ENCODE results near the gene KMO. TPM values are rescaled to one million over a fixed set of nuclear protein-coding genes. Genes with fewer than 3 reads are reported as not detected.

The KMO gene
- total RNA-seq, 1 donor from 2014 or later, result not detected

- Histone ChIP-seq H2AFZ (replicated peaks) (no peak overlapping the region), H3K27me3 (no peaks in the 10 kb centered on the region), H3K27ac (no peak overlapping the region), H3K9me3 (ENCODE audit: low read depth) (no peaks in the 10 kb centered on the region), H3F3A (ENCODE audit: low read depth) (peaks cover 5% of the 10 kb centered on the region), H3K4me3 (no peak overlapping the region), H3K4me2 (no peak overlapping the region), H3K4me1 (peaks cover 3% of the 10 kb centered on the region), H4K20me1 (ENCODE audit: low read depth) (peaks cover 16% of the 10 kb centered on the region), H3K36me3 (peaks cover 7% of the 10 kb centered on the region), H3K9ac (no peak overlapping the region), H3K79me2 (ENCODE audit: low read depth) (peaks cover 66% of the 10 kb centered on the region)
- peaks cover 22% of the 10 kb centered on the region for H3K9me3 Mint-ChIP-seq
- peaks cover 5% of the 10 kb centered on the region for H3K4me1 Mint-ChIP-seq
- H3K4me3 Mint-ChIP-seq, result no peak overlapping the region
- H3K27me3 Mint-ChIP-seq (ENCODE audit: insufficient read depth, low read depth), result no peaks in the 10 kb centered on the region
- peaks cover 40% of the 10 kb centered on the region for H3K36me3 Mint-ChIP-seq
- DNase-seq (ENCODE audit: low spot score), result no peak
- no peak overlapping the region for H3K27ac Mint-ChIP-seq
- no peak for TF ChIP-seq EZH2 (IDR thresholded peaks at IDR 0.05)
- no peak for TF ChIP-seq EZH2phosphoT487 (IDR thresholded peaks at IDR 0.05)
- TF ChIP-seq, protein P1, sequence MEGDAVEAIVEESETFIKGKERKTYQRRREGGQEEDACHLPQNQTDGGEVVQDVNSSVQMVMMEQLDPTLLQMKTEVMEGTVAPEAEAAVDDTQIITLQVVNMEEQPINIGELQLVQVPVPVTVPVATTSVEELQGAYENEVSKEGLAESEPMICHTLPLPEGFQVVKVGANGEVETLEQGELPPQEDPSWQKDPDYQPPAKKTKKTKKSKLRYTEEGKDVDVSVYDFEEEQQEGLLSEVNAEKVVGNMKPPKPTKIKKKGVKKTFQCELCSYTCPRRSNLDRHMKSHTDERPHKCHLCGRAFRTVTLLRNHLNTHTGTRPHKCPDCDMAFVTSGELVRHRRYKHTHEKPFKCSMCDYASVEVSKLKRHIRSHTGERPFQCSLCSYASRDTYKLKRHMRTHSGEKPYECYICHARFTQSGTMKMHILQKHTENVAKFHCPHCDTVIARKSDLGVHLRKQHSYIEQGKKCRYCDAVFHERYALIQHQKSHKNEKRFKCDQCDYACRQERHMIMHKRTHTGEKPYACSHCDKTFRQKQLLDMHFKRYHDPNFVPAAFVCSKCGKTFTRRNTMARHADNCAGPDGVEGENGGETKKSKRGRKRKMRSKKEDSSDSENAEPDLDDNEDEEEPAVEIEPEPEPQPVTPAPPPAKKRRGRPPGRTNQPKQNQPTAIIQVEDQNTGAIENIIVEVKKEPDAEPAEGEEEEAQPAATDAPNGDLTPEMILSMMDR (IDR thresholded peaks at IDR 0.05), result no peak
Observed at GRCh38 chr1:241630899-241631298, 98.7 kb downstream of the KMO start.

GRCh38 chr1:241631674-241632073, 99.5 kb downstream of the KMO start:
- Histone ChIP-seq H3F3A (ENCODE audit: low read depth) (peaks cover 5% of the 10 kb centered on the region), H3K9me3 (ENCODE audit: low read depth) (no peaks in the 10 kb centered on the region), H3K27ac (no peak overlapping the region), H3K79me2 (ENCODE audit: low read depth) (peaks cover 70% of the 10 kb centered on the region), H3K27me3 (no peaks in the 10 kb centered on the region), H2AFZ (replicated peaks) (no peak overlapping the region), H4K20me1 (ENCODE audit: low read depth) (peaks cover 14% of the 10 kb centered on the region), H3K4me2 (no peak overlapping the region), H3K36me3 (peaks cover 7% of the 10 kb centered on the region), H3K4me3 (no peak overlapping the region), H3K9ac (no peak overlapping the region), H3K4me1 (peaks cover 4% of the 10 kb centered on the region)
- Mint-ChIP-seq H3K9me3 (peaks cover 24% of the 10 kb centered on the region), H3K27ac (no peak overlapping the region), H3K36me3 (peaks cover 44% of the 10 kb centered on the region), H3K4me1 (peaks cover 5% of the 10 kb centered on the region), H3K27me3 (ENCODE audit: insufficient read depth, low read depth) (no peaks in the 10 kb centered on the region), H3K4me3 (no peak overlapping the region)
- TF ChIP-seq, protein P1 (IDR thresholded peaks at IDR 0.05), result no peak
- TF ChIP-seq EZH2phosphoT487 (IDR thresholded peaks at IDR 0.05) (no peak), EZH2 (IDR thresholded peaks at IDR 0.05) (no peak)
- no peak for DNase-seq (ENCODE audit: low spot score)

DNA sequence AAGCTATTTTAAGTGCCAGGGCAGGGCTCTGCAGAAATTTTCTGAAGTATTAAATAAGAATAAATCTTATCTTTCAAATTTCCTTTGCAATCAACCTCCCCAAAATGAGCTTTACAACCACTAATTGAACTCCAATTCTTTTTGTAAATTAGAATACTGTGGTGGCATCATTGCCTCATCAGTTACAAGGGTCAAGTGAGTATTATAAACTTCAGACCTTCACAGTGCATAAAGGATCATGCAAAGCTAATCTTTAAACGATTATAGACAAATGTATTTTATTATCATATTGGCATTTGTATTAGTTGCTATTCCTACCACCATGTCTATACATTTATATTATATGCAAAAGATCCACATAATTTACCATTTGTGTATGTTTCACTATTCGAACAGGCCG, 100.8 kb downstream of the KMO start:
- Histone ChIP-seq H3K27me3 (no peaks in the 10 kb centered on the region), H3K4me3 (no peak overlapping the region), H3K27ac (no peak overlapping the region), H3K9me3 (ENCODE audit: low read depth) (no peaks in the 10 kb centered on the region), H3K36me3 (peaks cover 7% of the 10 kb centered on the region), H2AFZ (replicated peaks) (no peak overlapping the region), H3K4me1 (peaks cover 12% of the 10 kb centered on the region), H3K9ac (no peak overlapping the region), H4K20me1 (ENCODE audit: low read depth) (peaks cover 24% of the 10 kb centered on the region), H3K79me2 (ENCODE audit: low read depth) (peaks cover 83% of the 10 kb centered on the region), H3K4me2 (no peak overlapping the region), H3F3A (ENCODE audit: low read depth) (peaks cover 5% of the 10 kb centered on the region)
- H3K27ac Mint-ChIP-seq, result no peak overlapping the region
- H3K4me3 Mint-ChIP-seq, result no peak overlapping the region
- no peak for TF ChIP-seq EZH2 (IDR thresholded peaks at IDR 0.05)
- TF ChIP-seq, protein P1 (IDR thresholded peaks at IDR 0.05), result no peak
- no peak for TF ChIP-seq EZH2phosphoT487 (IDR thresholded peaks at IDR 0.05)
- H3K36me3 Mint-ChIP-seq, result peaks cover 57% of the 10 kb centered on the region
- H3K9me3 Mint-ChIP-seq, result peaks cover 29% of the 10 kb centered on the region
- peaks cover 14% of the 10 kb centered on the region for H3K4me1 Mint-ChIP-seq
- H3K27me3 Mint-ChIP-seq (ENCODE audit: insufficient read depth, low read depth), result no peaks in the 10 kb centered on the region
- DNase-seq (ENCODE audit: low spot score), result no peak

Data from neural progenitor cell (in vitro differentiated cells).